Neutrophil (primary cell): ENCODE data around the gene DMD.

ENCODE experiments used
- H3K27ac ChIP-seq: fragments of 200-600 bp; sonication (generic); 2 replicates; pipeline ENCODE4 v1.5.1; 2016; ENCODE audit warnings: mild to moderate bottlenecking, moderate library complexity
- H3K27me3 ChIP-seq: fragments of 200-600 bp; sonication (generic); 2 replicates; pipeline ENCODE4 v1.6.0; 2016; ENCODE audit warnings: mild to moderate bottlenecking
- H3K36me3 ChIP-seq: fragments of 200-600 bp; sonication (generic); 2 replicates; pipeline ENCODE4 v1.5.1; 2017
- H3K4me1 ChIP-seq, 2 experiments: fragments of 200-600 bp in 1 of 2; sonication (generic) in 1 of 2; 1 replicate in 1 of 2; 2 replicates in 1 of 2; pipeline versions ENCODE4 v1.5.1 to v1.6.1; 2013 to 2016; ENCODE audit warnings: low read depth in 1 of 2, low read length in 1 of 2, mild to moderate bottlenecking in 1 of 2, moderate library complexity in 1 of 2; ENCODE audit not compliant: control insufficient read depth in 1 of 2, insufficient read depth in 1 of 2
- H3K4me3 ChIP-seq, 2 experiments: fragments of 200-600 bp in 1 of 2; sonication (generic) in 1 of 2; 1 replicate in 1 of 2; 2 replicates in 1 of 2; pipeline ENCODE4 v1.5.1; 2013 to 2016; ENCODE audit warnings: low read depth in 1 of 2, low read length in 1 of 2, mild to moderate bottlenecking in 1 of 2, moderate library complexity in 1 of 2
- H3K9me3 ChIP-seq: fragments of 200-600 bp; sonication (generic); 2 replicates; pipeline ENCODE4 v1.5.1; 2016
- CTCF ChIP-seq: fragments of 200-600 bp; sonication (generic); IDR thresholded peaks from 2 replicates; pipeline ENCODE4 v1.5.1; 2016; ENCODE audit warnings: antibody characterized with exemption

DMD gene

GRCh38 chrX:32370456-32371205 lies 840.7 kb downstream of the DMD start:
- H3K4me1 ChIP-seq = no peaks in the 10 kb centered on the region
- H3K27ac ChIP-seq = no peak overlapping the region
- no peak for TF ChIP-seq CTCF
- no peaks in the 10 kb centered on the region for H3K36me3 ChIP-seq
- no peaks in the 10 kb centered on the region for H3K27me3 ChIP-seq
- H3K4me3 ChIP-seq = no peak overlapping the region
- no peaks in the 10 kb centered on the region for H3K9me3 ChIP-seq

GRCh38 chrX:32293962-32294700 lies 917.2 kb downstream of the DMD start:
- Histone ChIP-seq H3K27ac (no peak overlapping the region), H3K4me1 (no peaks in the 10 kb centered on the region), H3K36me3 (no peaks in the 10 kb centered on the region), H3K9me3 (no peaks in the 10 kb centered on the region), H3K27me3 (no peaks in the 10 kb centered on the region), H3K4me3 (no peak overlapping the region)
- TF ChIP-seq CTCF = no peak

GRCh38 chrX:32289356-32289755 lies 922.0 kb downstream of the DMD start:
- Histone ChIP-seq H3K4me3 (no peak overlapping the region), H3K4me1 (no peaks in the 10 kb centered on the region)
- TF ChIP-seq CTCF = no peak

GRCh38 chrX:32281853-32282252 lies 929.5 kb downstream of the DMD start:
- Histone ChIP-seq H3K27ac (no peak overlapping the region), H3K4me1 (no peaks in the 10 kb centered on the region), H3K36me3 (no peaks in the 10 kb centered on the region), H3K4me3 (no peak overlapping the region), H3K9me3 (no peaks in the 10 kb centered on the region), H3K27me3 (no peaks in the 10 kb centered on the region)
- no peak for TF ChIP-seq CTCF

More at GRCh38 chrX:32289356-32289755, 922.0 kb downstream of the DMD start:
- no peak overlapping the region for H3K27ac ChIP-seq
- no peaks in the 10 kb centered on the region for H3K27me3 ChIP-seq
- H3K36me3 ChIP-seq = no peaks in the 10 kb centered on the region
- H3K9me3 ChIP-seq = no peaks in the 10 kb centered on the region

- Histone ChIP-seq H3K9me3 (no peaks in the 10 kb centered on the region), H3K4me3 (no peak overlapping the region)
- no peak for TF ChIP-seq CTCF
Observed at GRCh38 chrX:32280921-32281320, 930.4 kb downstream of the DMD start.

More at GRCh38 chrX:32280921-32281320, 930.4 kb downstream of the DMD start:
- H3K36me3 ChIP-seq = no peaks in the 10 kb centered on the region
- H3K27me3 ChIP-seq = no peaks in the 10 kb centered on the region
- H3K4me1 ChIP-seq = no peaks in the 10 kb centered on the region
- H3K27ac ChIP-seq = no peak overlapping the region
